K562 (cell line): Measurements from ENCODE around the gene NEK4. TPM values are rescaled to one million over a fixed set of nuclear protein-coding genes. Genes with fewer than 3 reads are reported as not detected.
A peak's percentile ranks its signal among the peaks of the same experiment; 100 is the strongest.

Source experiments
- DACH1 ChIP-seq: fragments of 450-650 bp; IDR thresholded peaks from 2 replicates; pipeline ENCODE4 v1.6.1; 2018; ENCODE audit not compliant: partially characterized antibody
- DDX20 ChIP-seq: fragments of 450-650 bp; IDR thresholded peaks from 2 replicates; pipeline ENCODE4 v1.6.1; 2016; ENCODE audit warnings: missing genetic modification characterization, low read depth, mild to moderate bottlenecking, missing compliant biosample characterization, moderate library complexity
- NCOA2 ChIP-seq, 2 experiments: fragments of 450-650 bp; IDR thresholded peaks; 2 replicates each; pipeline ENCODE4 v1.6.1; 2018; ENCODE audit warnings: mild to moderate bottlenecking in 2 of 2, moderate library complexity in 1 of 2; ENCODE audit not compliant: partially characterized antibody in 2 of 2
- NEUROD1 ChIP-seq: fragments of 150-350 bp; IDR thresholded peaks from 2 replicates; pipeline ENCODE4 v1.6.1; 2014; ENCODE audit warnings: borderline replicate concordance, low read length, low read depth; ENCODE audit not compliant: partially characterized antibody
- NR2F6 ChIP-seq: fragments of 450-650 bp; formaldehyde crosslinking; IDR thresholded peaks from 2 replicates; pipeline ENCODE4 v1.4.0; 2020; ENCODE audit warnings: mild to moderate bottlenecking
- RFX1 ChIP-seq: fragments of 450-650 bp; IDR thresholded peaks from 2 replicates; pipeline ENCODE4 v1.6.1; 2016; ENCODE audit warnings: mild to moderate bottlenecking, moderate library complexity
- ZBTB7A ChIP-seq: IDR thresholded peaks from 2 replicates; pipeline ENCODE4 v1.6.1; 2011; ENCODE audit warnings: low read depth, mild to moderate bottlenecking, low read length, moderate library complexity, borderline replicate concordance; ENCODE audit not compliant: control insufficient read depth
- ZNF507 ChIP-seq: conservative IDR thresholded peaks from 2 replicates; pipeline ENCODE4 v1.6.1; 2017; ENCODE audit warnings: missing genetic modification characterization, missing compliant biosample characterization
- polyA plus RNA-seq, 8 experiments: library from polyadenylated mRNA; depleted of rRNA in 4 of 8; stranded (reverse) in 5 of 8; unstranded in 3 of 8; fragments of >200 nt; fragmentation: Nextera tagmentation in 2 of 8; fragmentation: Illumina TruSeq in 1 of 8; extraction: Ambion mirVana in 2 of 8; extraction: Trizol in 1 of 8; gene quantifications; 2 replicates each; pipeline versions ENCODE4 v1.2.1 to v1.2.3, GENCODE V29; 2011 to 2014; ENCODE audit warnings: inconsistent platforms in 1 of 8, missing spikeins in 1 of 8
- total RNA-seq, 7 experiments: library from RNA; depleted of rRNA in 6 of 7; stranded (reverse); fragments of >200 nt in 6 of 7; fragmentation: Illumina TruSeq in 2 of 7; extraction: Trizol in 2 of 7; gene quantifications; 2 replicates each; pipeline versions ENCODE4 v1.2.1 to v1.2.3, GENCODE V29; 2011 to 2021; ENCODE audit warnings: low replicate concordance in 1 of 7
- TF ChIP-seq, protein P1 (sequence below): fragments of 200-600 bp; sonication (generic); IDR thresholded peaks from one replicate; pipeline ENCODE4 v1.6.1; 2012; ENCODE audit warnings: mild to moderate bottlenecking, low read depth, low read length, inconsistent platforms
- TF ChIP-seq, protein P2 (sequence below): fragments of 250-450 bp; sonication (Bioruptor Pico); IDR thresholded peaks from 2 replicates; pipeline ENCODE4 v1.5.0; 2021; ENCODE audit warnings: mild to moderate bottlenecking, borderline replicate concordance
- TF ChIP-seq, protein P3 (sequence below): fragments of 250-450 bp; sonication (Bioruptor Pico); IDR thresholded peaks from 2 replicates; pipeline ENCODE4 v1.4.0; 2020

The NEK4 gene
- total and polyA plus RNA-seq, 9 of the 15 experiments (the other 6 are each of a cell fraction or from before 2014, with no cell fraction given): 5.8 to 23.1 (median 16.6) TPM

DNA sequence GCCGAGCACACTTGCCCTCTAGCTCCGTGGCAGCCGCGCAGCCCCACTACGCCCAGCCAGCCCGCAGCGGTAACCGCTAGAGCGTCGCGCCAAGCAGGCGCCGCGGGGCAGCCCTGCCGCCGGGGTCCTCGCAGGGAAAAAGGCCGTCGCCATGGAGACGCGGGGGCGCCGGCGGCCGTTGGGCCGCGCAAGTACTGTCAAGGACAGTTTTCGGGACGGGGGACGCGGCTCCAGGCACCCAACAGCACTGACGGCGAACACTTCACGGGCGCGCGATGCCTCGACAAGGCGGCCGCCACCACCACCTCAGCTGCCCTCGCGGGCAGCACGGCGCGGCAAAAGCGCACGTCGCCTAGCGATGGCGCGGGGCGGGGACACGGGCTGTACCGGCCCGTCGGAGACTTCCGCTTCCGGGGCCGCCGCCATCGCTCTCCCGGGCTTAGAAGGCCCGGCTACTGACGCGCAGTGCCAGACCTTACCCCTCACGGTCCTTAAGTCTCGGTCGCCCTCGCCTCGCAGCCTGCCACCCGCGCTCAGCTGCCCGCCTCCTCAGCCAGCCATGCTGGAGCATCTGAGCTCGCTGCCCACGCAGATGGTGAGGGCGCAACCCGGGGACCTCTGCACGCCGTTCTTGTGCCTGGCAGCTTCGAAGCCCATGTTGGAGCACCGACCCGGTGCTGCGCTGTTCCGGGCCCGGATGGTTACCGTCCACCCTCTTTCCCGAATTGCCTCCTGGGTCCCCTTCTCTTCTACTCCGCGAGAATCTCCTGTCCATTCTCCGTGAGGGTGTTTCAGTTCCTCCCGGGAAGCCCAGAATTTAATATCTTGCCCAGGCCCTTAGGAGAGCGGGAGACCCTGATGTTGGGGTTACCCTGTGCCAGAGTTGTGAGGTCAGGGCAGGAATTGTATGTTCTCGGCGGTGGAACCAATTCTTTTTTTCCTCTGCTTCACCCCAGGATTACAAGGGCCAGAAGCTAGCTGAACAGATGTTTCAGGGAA lies 64.8 kb downstream of the NEK4 start, which contains the start of the genes GLT8D1 and SPCS1 (continued):
- TF ChIP-seq NEUROD1 (peak; percentile 13), NR2F6 (CRISPR knock-in tag) (no peak), DDX20 (tag) (no peak), NCOA2 (IDR thresholded peaks at IDR 0.05; ENCODE audit: partially characterized antibody in 2 of 2) (peak in 1 of 2 experiments; percentile 89), ZNF507 (tag) (no peak), DACH1 (peak; percentile 43), ZBTB7A (peak; percentile 5; the same call in 1 of the 2 replicates), RFX1 (peak; percentile 96)
- TF ChIP-seq, protein P1, sequence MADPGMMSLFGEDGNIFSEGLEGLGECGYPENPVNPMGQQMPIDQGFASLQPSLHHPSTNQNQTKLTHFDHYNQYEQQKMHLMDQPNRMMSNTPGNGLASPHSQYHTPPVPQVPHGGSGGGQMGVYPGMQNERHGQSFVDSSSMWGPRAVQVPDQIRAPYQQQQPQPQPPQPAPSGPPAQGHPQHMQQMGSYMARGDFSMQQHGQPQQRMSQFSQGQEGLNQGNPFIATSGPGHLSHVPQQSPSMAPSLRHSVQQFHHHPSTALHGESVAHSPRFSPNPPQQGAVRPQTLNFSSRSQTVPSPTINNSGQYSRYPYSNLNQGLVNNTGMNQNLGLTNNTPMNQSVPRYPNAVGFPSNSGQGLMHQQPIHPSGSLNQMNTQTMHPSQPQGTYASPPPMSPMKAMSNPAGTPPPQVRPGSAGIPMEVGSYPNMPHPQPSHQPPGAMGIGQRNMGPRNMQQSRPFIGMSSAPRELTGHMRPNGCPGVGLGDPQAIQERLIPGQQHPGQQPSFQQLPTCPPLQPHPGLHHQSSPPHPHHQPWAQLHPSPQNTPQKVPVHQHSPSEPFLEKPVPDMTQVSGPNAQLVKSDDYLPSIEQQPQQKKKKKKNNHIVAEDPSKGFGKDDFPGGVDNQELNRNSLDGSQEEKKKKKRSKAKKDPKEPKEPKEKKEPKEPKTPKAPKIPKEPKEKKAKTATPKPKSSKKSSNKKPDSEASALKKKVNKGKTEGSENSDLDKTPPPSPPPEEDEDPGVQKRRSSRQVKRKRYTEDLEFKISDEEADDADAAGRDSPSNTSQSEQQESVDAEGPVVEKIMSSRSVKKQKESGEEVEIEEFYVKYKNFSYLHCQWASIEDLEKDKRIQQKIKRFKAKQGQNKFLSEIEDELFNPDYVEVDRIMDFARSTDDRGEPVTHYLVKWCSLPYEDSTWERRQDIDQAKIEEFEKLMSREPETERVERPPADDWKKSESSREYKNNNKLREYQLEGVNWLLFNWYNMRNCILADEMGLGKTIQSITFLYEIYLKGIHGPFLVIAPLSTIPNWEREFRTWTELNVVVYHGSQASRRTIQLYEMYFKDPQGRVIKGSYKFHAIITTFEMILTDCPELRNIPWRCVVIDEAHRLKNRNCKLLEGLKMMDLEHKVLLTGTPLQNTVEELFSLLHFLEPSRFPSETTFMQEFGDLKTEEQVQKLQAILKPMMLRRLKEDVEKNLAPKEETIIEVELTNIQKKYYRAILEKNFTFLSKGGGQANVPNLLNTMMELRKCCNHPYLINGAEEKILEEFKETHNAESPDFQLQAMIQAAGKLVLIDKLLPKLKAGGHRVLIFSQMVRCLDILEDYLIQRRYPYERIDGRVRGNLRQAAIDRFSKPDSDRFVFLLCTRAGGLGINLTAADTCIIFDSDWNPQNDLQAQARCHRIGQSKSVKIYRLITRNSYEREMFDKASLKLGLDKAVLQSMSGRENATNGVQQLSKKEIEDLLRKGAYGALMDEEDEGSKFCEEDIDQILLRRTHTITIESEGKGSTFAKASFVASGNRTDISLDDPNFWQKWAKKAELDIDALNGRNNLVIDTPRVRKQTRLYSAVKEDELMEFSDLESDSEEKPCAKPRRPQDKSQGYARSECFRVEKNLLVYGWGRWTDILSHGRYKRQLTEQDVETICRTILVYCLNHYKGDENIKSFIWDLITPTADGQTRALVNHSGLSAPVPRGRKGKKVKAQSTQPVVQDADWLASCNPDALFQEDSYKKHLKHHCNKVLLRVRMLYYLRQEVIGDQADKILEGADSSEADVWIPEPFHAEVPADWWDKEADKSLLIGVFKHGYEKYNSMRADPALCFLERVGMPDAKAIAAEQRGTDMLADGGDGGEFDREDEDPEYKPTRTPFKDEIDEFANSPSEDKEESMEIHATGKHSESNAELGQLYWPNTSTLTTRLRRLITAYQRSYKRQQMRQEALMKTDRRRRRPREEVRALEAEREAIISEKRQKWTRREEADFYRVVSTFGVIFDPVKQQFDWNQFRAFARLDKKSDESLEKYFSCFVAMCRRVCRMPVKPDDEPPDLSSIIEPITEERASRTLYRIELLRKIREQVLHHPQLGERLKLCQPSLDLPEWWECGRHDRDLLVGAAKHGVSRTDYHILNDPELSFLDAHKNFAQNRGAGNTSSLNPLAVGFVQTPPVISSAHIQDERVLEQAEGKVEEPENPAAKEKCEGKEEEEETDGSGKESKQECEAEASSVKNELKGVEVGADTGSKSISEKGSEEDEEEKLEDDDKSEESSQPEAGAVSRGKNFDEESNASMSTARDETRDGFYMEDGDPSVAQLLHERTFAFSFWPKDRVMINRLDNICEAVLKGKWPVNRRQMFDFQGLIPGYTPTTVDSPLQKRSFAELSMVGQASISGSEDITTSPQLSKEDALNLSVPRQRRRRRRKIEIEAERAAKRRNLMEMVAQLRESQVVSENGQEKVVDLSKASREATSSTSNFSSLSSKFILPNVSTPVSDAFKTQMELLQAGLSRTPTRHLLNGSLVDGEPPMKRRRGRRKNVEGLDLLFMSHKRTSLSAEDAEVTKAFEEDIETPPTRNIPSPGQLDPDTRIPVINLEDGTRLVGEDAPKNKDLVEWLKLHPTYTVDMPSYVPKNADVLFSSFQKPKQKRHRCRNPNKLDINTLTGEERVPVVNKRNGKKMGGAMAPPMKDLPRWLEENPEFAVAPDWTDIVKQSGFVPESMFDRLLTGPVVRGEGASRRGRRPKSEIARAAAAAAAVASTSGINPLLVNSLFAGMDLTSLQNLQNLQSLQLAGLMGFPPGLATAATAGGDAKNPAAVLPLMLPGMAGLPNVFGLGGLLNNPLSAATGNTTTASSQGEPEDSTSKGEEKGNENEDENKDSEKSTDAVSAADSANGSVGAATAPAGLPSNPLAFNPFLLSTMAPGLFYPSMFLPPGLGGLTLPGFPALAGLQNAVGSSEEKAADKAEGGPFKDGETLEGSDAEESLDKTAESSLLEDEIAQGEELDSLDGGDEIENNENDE: no peak
- TF ChIP-seq, protein P2, sequence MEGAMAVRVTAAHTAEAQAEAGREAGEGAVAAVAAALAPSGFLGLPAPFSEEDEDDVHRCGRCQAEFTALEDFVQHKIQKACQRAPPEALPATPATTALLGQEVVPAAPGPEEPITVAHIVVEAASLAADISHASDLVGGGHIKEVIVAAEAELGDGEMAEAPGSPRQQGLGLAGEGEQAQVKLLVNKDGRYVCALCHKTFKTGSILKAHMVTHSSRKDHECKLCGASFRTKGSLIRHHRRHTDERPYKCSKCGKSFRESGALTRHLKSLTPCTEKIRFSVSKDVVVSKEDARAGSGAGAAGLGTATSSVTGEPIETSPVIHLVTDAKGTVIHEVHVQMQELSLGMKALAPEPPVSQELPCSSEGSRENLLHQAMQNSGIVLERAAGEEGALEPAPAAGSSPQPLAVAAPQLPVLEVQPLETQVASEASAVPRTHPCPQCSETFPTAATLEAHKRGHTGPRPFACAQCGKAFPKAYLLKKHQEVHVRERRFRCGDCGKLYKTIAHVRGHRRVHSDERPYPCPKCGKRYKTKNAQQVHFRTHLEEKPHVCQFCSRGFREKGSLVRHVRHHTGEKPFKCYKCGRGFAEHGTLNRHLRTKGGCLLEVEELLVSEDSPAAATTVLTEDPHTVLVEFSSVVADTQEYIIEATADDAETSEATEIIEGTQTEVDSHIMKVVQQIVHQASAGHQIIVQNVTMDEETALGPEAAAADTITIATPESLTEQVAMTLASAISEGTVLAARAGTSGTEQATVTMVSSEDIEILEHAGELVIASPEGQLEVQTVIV: no peak
- TF ChIP-seq, protein P3, sequence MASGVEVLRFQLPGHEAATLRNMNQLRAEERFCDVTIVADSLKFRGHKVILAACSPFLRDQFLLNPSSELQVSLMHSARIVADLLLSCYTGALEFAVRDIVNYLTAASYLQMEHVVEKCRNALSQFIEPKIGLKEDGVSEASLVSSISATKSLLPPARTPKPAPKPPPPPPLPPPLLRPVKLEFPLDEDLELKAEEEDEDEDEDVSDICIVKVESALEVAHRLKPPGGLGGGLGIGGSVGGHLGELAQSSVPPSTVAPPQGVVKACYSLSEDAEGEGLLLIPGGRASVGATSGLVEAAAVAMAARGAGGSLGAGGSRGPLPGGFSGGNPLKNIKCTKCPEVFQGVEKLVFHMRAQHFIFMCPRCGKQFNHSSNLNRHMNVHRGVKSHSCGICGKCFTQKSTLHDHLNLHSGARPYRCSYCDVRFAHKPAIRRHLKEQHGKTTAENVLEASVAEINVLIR (CRISPR knock-in tag): peak; percentile 55
